Activated T-cell treated with anti-CD3 and anti-CD28 coated beads, Interleukin-2, amount 50 U/mL, for 24 hours (primary cell): ENCODE measurements around the gene RSAD2.
A peak's percentile ranks its signal among the peaks of the same experiment; 100 is the strongest.

Source experiments
- DNase-seq: peaks from one replicate; pipeline ENCODE4 v3.0.0-alpha.2; 2020
- H3K27ac Mint-ChIP-seq: 2 replicates; pipeline ENCODE4 v1.8.0; 2020; ENCODE audit warnings: mild to moderate bottlenecking, mixed read lengths
- H3K27me3 Mint-ChIP-seq: 2 replicates; pipeline ENCODE4 v1.8.0; 2020; ENCODE audit warnings: mixed read lengths
- H3K36me3 Mint-ChIP-seq: 2 replicates; pipeline ENCODE4 v1.8.0; 2020; ENCODE audit warnings: low read depth, mixed read lengths
- H3K4me1 Mint-ChIP-seq: 2 replicates; pipeline ENCODE4 v1.8.0; 2020; ENCODE audit warnings: low read depth, mixed read lengths
- H3K4me3 Mint-ChIP-seq: 2 replicates; pipeline ENCODE4 v1.8.0; 2020; ENCODE audit warnings: mild to moderate bottlenecking, moderate library complexity, mixed read lengths
- H3K9me3 Mint-ChIP-seq: 2 replicates; pipeline ENCODE4 v1.8.0; 2020; ENCODE audit warnings: mixed read lengths

The RSAD2 gene

DNA sequence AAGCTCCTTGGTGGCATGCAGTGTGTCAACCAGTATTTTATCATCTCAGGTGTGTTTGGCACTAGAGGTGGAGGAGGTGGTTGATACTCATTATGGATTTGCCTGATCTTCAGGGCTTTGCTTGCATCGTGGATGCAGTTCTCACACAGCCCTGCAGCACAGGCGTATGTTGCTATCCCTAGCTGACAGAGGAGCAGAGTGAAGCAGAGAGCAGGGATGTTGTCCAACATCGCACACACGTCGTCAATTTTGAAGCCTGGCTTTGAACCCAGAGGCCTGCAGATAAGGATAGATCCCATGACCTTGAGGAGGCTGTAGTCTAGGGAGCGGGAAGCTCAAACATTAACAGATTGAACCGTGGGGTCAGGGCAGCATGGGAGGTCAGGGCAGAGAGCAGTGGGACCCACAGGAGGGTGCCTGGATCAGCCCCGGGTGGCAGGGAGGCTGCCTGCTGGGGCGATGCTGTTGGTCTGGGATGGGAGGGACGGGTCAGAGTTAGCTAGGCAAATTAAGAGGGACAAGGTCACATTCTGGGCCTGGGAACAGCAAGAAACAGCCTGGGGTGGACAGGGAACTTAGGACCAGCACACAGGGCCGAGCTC lies 43.8 kb downstream of the RSAD2 start:
- Mint-ChIP-seq H3K36me3 (peaks cover 47% of the 10 kb centered on the region), H3K27ac (peak overlapping the region; percentile 50), H3K27me3 (no peaks in the 10 kb centered on the region), H3K4me3 (no peak overlapping the region), H3K4me1 (peaks cover 81% of the 10 kb centered on the region), H3K9me3 (no peaks in the 10 kb centered on the region)
- DNase-seq: no peak

DNA sequence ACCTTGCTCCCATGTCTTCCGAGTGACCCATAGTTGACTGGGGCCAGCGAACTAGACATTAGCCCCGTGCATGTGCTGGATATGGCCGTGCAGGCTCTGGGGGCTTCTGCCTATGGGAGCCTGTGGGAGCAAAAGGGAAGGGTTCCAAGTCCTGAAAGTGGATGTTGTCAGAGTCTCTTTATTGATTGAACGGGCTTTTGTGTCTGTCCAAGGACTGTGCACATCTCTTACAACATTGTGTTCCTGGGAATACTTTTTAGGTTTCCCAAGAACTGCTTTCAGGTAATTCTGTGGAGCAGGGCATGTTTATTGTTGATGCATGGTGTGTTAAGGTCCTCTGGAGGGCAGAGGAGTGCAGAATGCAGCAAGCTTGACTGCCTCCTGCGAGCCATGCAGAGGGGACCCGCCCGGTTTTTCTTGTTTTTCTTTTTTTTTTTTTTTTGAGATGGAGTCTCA lies 44.7 kb downstream of the RSAD2 start:
- Mint-ChIP-seq H3K4me3 (no peak overlapping the region), H3K4me1 (peaks cover 80% of the 10 kb centered on the region), H3K36me3 (peaks cover 52% of the 10 kb centered on the region), H3K27ac (no peak overlapping the region), H3K27me3 (no peaks in the 10 kb centered on the region), H3K9me3 (no peaks in the 10 kb centered on the region)
- no peak for DNase-seq

DNA sequence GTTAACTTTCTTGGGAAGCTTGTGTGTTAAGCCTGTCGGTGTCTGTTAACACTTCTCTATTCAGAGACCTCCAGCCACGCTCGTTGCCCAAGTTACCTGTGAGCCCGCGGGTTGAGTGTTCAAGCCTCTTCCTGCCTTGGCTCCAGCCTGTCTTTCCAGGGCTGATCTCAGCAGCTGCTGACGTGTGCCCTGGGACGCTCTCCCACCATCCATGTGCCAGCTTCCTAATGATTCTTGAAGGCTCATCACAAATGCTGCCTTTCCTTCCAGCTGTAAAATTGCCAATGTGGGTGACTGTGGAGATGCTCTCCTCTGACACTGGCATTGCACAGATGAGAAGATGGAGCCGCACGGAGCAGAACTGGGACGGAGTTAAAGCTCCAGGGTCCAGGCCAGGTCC lies 45.7 kb downstream of the RSAD2 start:
- Mint-ChIP-seq H3K27me3 (no peaks in the 10 kb centered on the region), H3K36me3 (peaks cover 63% of the 10 kb centered on the region), H3K9me3 (peaks cover 2% of the 10 kb centered on the region), H3K27ac (no peak overlapping the region), H3K4me3 (no peak overlapping the region), H3K4me1 (peaks cover 84% of the 10 kb centered on the region)
- DNase-seq: no peak

DNA sequence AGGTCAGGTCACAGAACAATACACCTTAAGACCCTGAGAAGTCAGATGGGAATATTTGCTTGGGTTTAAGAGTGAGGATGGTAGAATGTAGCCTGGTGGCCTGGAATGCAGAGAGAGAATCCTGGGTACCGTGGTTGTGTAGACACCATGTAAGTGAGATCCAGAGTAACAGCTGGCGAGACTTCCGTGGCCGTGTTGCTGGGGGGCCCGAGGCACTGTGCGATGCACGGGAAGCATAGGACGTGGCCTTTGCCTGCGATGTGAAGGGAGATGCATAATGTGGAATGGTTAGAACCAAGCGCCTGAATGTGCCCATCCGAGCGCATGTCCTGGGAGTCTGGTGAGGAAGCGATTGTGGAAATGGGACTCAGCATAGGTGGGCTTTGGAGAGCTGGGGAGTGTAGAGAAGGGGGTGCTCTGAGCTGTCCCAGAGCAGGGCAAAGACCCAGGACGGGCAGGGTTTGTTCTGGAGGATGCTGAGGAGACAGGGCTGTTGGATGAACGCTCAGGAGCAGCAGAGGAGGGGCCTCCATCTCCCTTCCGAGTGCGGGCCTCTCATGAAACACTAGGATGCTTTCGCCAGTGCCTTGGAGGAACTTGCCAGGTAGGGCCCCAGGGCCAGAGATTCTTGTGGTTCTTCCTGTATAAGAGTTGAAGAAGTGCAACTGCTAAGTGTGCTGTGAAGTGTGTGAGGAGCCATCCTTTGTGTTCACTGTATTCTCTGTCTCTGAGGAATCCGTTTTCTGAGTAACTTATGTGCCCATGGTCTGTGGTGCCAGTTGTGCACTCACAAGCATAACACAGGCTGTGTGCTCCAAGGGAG lies 46.7 kb downstream of the RSAD2 start:
- Mint-ChIP-seq H3K9me3 (peaks cover 6% of the 10 kb centered on the region), H3K4me1 (peaks cover 87% of the 10 kb centered on the region), H3K36me3 (peaks cover 64% of the 10 kb centered on the region), H3K27me3 (no peaks in the 10 kb centered on the region), H3K27ac (peak overlapping the region; percentile 32), H3K4me3 (no peak overlapping the region)
- no peak for DNase-seq

DNA sequence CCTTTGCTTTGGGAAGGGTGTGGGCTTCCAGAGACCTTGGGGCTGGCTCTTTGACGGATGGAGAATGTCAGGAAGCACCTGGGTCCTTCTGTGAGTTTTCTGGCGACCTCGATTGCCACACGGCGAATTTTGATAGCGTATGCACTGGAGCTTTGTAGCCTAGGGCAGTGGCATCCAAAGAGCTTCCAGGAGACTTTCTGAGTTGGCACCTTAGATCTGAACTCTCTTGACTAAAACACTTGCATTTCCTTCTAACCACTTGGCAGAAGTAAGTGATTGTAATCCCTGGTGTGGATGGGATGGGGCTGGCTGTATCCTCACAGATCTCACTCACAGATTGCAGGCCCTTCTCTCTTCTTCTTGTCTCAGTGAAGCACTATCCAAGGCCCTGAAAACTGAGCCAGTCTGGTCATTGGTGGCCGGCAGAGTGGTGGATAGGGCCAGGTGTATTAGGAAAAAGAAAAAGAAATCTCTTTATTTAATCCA lies 47.4 kb downstream of the RSAD2 start:
- Mint-ChIP-seq H3K4me1 (peaks cover 87% of the 10 kb centered on the region), H3K36me3 (peaks cover 62% of the 10 kb centered on the region), H3K4me3 (no peak overlapping the region), H3K27me3 (no peaks in the 10 kb centered on the region), H3K9me3 (peaks cover 6% of the 10 kb centered on the region), H3K27ac (peak overlapping the region; percentile 32)
- no peak for DNase-seq

DNA sequence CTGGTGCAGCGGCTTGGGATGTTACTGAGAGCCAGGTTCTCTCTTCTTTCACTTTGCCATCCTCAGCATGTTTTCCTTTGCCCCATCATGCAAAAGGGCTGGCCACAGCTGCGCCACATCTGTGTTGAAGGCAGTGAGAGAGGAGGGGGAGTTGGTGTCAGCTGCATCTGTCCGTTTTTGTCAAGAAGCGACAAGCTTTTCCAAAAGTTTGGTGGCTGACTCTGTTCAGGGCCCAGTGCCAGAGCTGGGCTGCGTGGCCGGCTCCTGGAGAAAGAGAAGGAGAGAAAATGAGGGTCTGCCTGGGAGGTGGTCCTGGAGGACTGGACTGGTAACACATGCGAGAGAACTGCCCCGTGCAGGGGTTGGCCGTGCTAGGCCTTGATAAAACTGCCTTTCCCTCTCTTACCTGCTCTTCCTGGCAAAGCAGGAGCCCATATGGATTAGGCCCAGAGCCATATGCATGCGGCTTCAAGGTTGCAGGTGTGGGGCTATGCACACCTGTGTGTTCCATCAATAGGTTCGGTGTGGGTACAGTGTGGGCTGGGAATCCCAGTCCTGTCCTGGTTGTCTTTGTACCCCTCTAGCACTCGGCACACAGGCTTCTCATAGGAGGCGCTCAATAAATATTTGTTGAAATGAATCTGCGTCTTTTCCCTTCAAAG lies 48.6 kb downstream of the RSAD2 start:
- no peak overlapping the region for H3K4me3 Mint-ChIP-seq
- no peak for DNase-seq
- H3K27me3 Mint-ChIP-seq: no peaks in the 10 kb centered on the region
- H3K4me1 Mint-ChIP-seq: peaks cover 80% of the 10 kb centered on the region
- H3K36me3 Mint-ChIP-seq: peaks cover 63% of the 10 kb centered on the region
- no peak overlapping the region for H3K27ac Mint-ChIP-seq
- peaks cover 6% of the 10 kb centered on the region for H3K9me3 Mint-ChIP-seq

DNA sequence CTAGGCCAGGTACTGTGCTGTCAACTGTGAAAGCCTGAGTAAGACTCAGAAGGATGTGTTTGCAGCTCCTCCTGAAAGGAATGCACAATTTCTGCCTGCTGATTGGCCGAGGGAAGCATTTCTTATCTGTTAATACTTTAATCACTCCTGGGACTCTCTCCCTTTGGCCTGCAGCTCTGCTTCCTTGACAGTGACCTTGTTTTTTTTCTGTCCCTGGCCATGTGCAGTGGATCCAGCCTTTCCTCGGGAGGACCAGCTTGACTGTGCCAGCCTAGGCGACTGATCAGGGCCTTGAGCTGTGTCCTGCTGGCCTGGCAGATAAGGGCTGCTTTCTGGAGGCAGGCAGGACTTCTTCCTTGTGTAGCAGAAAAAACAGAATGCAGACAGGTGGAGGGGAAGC lies 49.6 kb downstream of the RSAD2 start:
- H3K9me3 Mint-ChIP-seq: peaks cover 9% of the 10 kb centered on the region

DNA sequence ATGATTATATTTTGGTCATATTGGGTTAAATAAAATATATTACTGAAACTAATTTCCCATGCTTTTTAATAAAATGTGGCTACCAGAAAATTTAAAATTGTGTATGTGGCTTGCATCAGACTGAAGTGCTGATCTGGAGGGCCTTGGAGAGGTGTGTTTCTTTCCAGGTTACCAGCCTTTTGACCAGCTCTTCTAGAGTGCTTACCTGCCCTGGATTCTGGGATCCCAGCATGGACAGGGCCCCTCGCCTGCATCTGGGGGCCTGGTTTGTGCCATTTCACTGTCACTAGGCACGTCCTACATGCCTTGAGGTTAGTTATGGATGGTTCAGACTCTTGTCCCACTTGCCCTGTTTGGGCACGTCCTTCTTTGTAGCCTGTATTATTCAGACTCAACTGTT lies 50.2 kb downstream of the RSAD2 start:
- Mint-ChIP-seq H3K27me3 (no peaks in the 10 kb centered on the region), H3K9me3 (peaks cover 9% of the 10 kb centered on the region), H3K36me3 (peaks cover 69% of the 10 kb centered on the region), H3K4me1 (peaks cover 79% of the 10 kb centered on the region), H3K27ac (no peak overlapping the region), H3K4me3 (no peak overlapping the region)
- no peak for DNase-seq

More for the DNA sequence above, 49.6 kb downstream of the RSAD2 start:
- Mint-ChIP-seq H3K36me3 (peaks cover 69% of the 10 kb centered on the region), H3K27ac (no peak overlapping the region), H3K4me3 (no peak overlapping the region), H3K4me1 (peaks cover 77% of the 10 kb centered on the region), H3K27me3 (no peaks in the 10 kb centered on the region)
- no peak for DNase-seq

DNA sequence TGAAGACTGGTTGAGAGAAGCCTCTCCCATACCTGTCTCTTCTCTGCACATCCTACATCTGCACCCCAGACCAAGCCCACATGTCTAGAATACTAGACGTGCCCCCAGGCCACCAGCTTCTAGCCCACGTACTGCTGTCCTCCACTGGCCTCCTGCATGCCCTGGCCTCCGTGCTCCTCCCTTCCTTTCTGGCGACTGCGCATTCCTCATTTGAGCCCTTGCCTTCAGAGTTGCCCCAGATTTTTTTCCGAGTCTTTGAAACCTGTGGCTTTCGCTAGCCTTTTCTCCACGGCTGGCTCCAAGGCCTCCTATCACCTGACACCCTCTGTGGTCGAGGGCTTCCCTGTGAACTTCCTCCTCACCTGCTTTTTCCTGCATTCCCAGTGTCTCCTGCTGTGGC lies 50.9 kb downstream of the RSAD2 start:
- H3K4me3 Mint-ChIP-seq: no peak overlapping the region
- peaks cover 63% of the 10 kb centered on the region for H3K36me3 Mint-ChIP-seq

DNA sequence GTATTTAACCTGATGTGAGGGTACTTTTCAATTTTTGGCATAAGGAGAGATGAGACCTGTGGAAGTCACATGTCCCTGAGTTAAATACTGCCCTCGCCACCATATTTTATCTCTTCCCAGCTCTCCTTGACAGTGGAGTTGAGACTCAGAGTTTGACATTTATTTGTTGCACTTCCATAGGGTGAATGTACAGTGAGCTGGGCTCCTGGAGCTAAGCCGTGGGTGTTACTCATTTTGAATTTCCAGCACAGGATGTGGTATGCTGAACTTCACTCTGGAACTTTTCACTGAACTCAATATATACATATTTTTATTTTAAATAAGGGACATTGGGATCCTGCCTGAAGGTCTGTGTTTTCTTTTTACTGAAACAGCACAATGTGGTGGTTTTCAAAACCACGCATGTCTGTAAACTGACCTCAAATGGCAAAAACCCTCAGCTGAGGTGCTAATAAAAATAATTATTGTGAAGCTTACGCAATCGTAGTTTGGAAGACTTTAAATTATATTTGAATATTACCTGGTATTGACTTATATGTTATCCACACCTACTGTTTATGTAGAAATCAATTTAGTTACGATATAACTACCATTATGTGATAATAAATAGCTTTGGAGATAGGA lies 51.7 kb downstream of the RSAD2 start:
- Mint-ChIP-seq H3K27me3 (no peaks in the 10 kb centered on the region), H3K4me3 (no peak overlapping the region), H3K4me1 (peaks cover 77% of the 10 kb centered on the region), H3K36me3 (peaks cover 55% of the 10 kb centered on the region), H3K27ac (peak overlapping the region; percentile 5), H3K9me3 (peaks cover 9% of the 10 kb centered on the region)
- DNase-seq: no peak

More for the DNA sequence above, 50.9 kb downstream of the RSAD2 start:
- Mint-ChIP-seq H3K27ac (peak overlapping the region; percentile 19), H3K27me3 (no peaks in the 10 kb centered on the region), H3K9me3 (peaks cover 9% of the 10 kb centered on the region), H3K4me1 (peaks cover 79% of the 10 kb centered on the region)
- DNase-seq: no peak

DNA sequence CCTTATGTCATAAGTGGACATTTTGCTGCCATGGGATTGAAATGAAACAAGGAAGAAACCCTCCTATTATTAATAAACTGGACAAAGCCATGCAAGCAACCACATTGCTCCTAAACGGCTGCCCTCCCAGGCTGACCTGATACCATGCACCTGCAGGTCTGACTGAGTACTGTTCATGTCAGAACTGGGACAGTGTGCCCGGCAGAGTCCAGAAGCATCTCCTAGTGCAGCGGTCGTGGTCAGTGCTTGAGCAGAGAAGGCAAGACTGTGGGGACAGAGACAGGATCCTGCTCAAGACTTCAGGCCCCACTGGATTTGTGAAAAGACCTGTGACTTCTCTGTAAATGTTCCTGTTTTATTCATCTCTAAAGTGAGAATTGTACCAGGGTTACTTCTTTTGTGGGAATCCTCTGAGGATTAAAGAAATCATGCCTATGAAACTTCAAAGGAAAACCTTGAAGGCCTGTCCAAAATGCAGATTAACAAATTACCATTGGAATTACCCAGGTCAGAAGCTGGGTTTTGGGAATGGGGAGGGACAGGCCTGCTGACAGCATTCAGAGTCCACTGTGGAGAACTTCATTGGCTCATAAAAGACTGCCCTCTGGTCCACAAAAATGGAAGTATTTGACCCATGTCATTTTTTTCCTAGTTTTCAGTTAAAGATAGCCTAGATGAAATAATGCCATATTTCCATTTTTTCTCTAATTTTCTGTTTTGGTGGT lies 53.5 kb downstream of the RSAD2 start:
- Mint-ChIP-seq H3K4me1 (peaks cover 74% of the 10 kb centered on the region), H3K27ac (no peak overlapping the region), H3K36me3 (peaks cover 51% of the 10 kb centered on the region), H3K9me3 (peaks cover 9% of the 10 kb centered on the region), H3K27me3 (no peaks in the 10 kb centered on the region), H3K4me3 (no peak overlapping the region)
- no peak for DNase-seq

DNA sequence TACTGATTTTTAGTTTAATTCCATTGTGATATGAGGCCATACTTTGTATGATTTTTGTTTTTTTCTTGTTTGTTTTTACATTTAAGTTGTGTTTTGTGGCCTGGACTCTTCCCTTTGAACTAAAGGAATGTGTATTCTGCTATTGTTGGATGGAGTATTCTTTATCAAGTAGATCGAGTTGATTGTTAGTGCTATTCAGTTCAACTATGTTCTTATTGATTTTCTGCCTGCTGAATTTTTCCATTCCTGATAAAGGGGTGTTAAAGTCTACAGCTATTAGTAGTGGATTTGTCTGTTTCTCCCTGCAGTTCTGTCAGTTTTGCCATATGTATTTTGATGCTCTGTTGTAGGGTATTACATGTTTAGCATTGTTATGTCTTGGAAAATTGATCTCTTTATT lies 54.2 kb downstream of the RSAD2 start:
- Mint-ChIP-seq H3K9me3 (peaks cover 9% of the 10 kb centered on the region), H3K36me3 (peaks cover 44% of the 10 kb centered on the region), H3K27ac (no peak overlapping the region), H3K4me1 (peaks cover 76% of the 10 kb centered on the region), H3K4me3 (no peak overlapping the region), H3K27me3 (no peaks in the 10 kb centered on the region)
- no peak for DNase-seq

DNA sequence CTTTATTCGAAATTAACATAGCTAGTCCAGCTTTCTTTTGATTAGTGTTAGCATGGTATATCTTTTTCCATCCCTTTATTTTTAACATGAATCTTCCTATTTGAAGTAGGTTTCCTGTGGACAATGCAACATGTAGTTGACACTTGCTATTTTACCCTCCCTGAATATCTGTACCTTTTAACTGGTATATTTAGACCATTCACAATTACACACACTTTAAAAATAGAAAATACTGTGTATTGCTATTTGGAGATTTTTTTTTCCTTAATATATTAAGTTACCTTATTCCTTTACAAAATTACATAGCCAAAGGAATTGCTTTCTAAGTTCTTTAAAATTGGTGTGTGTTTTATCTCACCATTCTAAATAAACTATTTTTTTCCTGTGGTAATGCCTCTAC lies 54.6 kb downstream of the RSAD2 start:
- peaks cover 76% of the 10 kb centered on the region for H3K4me1 Mint-ChIP-seq
- H3K4me3 Mint-ChIP-seq: no peak overlapping the region
- H3K36me3 Mint-ChIP-seq: peaks cover 40% of the 10 kb centered on the region
- DNase-seq: no peak
- no peak overlapping the region for H3K27ac Mint-ChIP-seq
- H3K9me3 Mint-ChIP-seq: peaks cover 9% of the 10 kb centered on the region
- no peaks in the 10 kb centered on the region for H3K27me3 Mint-ChIP-seq

DNA sequence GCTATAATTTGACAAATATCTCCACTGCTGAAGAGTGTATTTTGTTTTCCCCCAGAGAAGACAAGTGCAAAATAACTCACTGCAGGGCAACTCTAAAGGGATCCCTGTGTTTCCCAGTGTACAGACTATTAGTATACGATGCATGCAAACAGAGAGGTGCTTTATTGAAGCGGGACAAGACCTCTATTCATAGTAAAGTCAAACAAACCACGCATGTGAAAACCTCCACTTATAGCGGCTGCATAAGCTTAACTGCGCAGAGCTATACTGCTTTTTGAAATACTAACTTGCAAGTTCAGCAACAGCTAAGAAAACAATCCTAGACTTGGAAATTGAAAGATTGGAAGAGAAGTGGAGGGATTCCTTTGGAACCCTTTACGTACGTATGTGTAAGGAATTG lies 55.3 kb downstream of the RSAD2 start:
- H3K36me3 Mint-ChIP-seq: peaks cover 33% of the 10 kb centered on the region
- H3K4me1 Mint-ChIP-seq: peaks cover 80% of the 10 kb centered on the region
- no peak for DNase-seq
- H3K27me3 Mint-ChIP-seq: no peaks in the 10 kb centered on the region
- peaks cover 9% of the 10 kb centered on the region for H3K9me3 Mint-ChIP-seq
- H3K4me3 Mint-ChIP-seq: no peak overlapping the region
- no peak overlapping the region for H3K27ac Mint-ChIP-seq
